NT2/D1 (cell line): Measurements from ENCODE around the gene NSL1.

Source experiments
- YY1 ChIP-seq: IDR thresholded peaks from 2 replicates; pipeline ENCODE4 v1.6.1; 2011; ENCODE audit not compliant: insufficient read length, insufficient read depth
- ZNF274 ChIP-seq: IDR thresholded peaks from 2 replicates; pipeline ENCODE4 v1.6.1; 2011; ENCODE audit warnings: mild to moderate bottlenecking, low read depth, low read length

DNA sequence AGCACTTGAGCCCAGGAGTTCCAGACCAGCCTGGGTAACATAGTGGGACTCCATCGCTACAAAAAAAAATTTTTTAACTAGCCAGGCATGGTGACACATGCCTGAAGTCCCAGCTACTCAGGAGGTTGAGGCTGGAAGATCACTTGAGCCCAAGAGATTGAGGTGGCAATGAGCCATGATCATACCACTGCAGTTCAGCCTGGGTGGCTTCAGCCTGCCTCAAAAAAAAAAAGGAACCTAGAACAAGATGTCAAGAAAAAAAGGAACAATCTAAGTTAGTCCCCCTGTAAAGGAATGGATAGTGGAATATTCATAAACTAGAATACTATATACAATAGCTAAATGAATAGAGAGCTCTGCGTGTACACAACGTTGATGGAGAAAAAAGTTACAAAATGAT lies 14.4 kb downstream of the NSL1 start:
- TF ChIP-seq ZNF274 (no peak), YY1 (no peak)
